ENCODE measurements around the gene LAMA1.
"Not testable (repeated sequence)": the region's sequence is repeated elsewhere in the genome, so short reads cannot be mapped to it uniquely, and the experiment has no call there.

Gene LAMA1

DNA sequence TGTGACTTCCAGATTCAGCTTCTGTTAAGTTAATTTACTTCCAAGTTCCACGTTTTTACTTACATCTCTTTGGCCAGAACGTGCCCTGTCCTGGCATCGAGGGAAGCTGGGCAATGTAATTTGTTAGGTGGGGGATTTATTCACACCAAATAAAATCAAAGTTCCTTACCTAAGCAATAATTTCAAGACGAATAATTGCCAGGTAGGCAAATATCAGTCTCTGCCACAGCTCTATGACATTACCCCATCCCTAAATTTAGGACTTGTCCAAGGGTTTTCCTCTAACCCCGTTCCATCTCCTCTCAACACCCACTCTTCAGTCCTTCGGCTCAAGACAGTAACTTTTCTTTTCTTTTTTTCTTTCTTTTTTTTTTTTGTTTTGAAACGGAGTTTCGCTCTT, 38.3 kb upstream of the LAMA1 start:
- DNase-seq (ENCODE audit: low spot score): no peak
- TF ChIP-seq, protein P1, sequence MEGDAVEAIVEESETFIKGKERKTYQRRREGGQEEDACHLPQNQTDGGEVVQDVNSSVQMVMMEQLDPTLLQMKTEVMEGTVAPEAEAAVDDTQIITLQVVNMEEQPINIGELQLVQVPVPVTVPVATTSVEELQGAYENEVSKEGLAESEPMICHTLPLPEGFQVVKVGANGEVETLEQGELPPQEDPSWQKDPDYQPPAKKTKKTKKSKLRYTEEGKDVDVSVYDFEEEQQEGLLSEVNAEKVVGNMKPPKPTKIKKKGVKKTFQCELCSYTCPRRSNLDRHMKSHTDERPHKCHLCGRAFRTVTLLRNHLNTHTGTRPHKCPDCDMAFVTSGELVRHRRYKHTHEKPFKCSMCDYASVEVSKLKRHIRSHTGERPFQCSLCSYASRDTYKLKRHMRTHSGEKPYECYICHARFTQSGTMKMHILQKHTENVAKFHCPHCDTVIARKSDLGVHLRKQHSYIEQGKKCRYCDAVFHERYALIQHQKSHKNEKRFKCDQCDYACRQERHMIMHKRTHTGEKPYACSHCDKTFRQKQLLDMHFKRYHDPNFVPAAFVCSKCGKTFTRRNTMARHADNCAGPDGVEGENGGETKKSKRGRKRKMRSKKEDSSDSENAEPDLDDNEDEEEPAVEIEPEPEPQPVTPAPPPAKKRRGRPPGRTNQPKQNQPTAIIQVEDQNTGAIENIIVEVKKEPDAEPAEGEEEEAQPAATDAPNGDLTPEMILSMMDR (IDR thresholded peaks at IDR 0.05; ENCODE audit: extremely low read depth, missing control alignments): no peak

DNA sequence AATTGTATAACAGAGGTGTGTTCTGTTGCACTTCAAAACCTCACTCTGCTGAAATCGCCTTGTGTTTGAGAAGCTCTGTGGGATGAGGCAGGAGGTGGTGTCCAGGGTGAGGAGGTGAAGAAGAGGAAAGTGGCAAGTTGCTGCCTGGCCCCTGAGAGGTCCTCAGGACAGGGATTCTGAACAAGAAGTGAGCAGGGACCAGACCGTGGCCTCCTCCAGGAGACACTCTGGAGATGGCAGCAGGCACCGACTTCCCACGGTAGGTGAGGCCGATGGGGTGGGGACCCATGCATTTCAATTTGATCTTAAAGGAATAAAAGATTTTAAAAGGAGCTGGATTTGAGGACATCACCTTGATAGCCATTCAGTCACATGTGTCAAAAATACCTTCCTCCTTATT, 37.5 kb upstream of the LAMA1 start:
- no peak for DNase-seq (ENCODE audit: low spot score)
- TF ChIP-seq, protein P1 (IDR thresholded peaks at IDR 0.05; ENCODE audit: extremely low read depth, missing control alignments): no peak

DNA sequence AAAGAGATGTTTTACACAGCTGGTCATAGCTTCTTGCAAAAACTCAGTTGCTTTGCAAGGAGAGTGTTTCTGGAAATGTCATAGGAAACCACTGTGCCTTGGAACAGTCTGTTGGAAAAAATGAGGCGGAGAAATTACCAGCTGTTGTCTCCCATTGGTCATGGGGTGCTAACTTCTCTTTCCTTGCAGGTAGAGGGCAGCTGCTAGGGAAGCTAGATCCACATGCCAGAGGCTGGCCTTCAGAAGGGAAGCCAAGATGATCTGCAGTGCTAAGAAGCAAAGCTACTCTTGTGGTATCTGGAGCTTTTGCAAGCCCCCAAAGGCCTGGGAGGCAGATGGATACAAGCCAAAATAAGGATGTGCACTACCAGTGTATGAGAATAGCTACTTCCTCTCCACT, 34.8 kb upstream of the LAMA1 start:
- no peak for DNase-seq (ENCODE audit: low spot score)
- TF ChIP-seq, protein P1 (IDR thresholded peaks at IDR 0.05; ENCODE audit: extremely low read depth, missing control alignments): no peak

DNA sequence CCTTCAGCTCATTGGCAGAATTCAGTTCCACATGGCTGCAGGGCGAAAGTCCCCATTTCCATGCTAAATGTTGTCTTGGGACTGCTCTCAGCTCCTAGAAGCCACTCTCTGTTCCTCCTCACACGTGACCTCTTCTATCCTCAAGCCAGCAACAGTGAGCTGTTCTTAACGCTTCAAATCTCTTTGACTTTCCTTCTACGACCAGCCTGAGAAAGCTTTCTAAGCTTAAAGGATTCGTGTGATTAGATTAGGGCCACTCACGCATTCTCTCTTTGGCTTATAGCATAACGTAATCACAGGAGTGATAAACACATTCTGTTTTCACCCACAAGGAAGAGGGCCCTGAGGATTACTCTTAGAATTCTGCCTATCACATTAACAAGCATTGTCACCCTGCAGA, 29.8 kb upstream of the LAMA1 start:
- DNase-seq (ENCODE audit: low spot score): no peak
- TF ChIP-seq, protein P1 (IDR thresholded peaks at IDR 0.05; ENCODE audit: extremely low read depth, missing control alignments): no peak

DNA sequence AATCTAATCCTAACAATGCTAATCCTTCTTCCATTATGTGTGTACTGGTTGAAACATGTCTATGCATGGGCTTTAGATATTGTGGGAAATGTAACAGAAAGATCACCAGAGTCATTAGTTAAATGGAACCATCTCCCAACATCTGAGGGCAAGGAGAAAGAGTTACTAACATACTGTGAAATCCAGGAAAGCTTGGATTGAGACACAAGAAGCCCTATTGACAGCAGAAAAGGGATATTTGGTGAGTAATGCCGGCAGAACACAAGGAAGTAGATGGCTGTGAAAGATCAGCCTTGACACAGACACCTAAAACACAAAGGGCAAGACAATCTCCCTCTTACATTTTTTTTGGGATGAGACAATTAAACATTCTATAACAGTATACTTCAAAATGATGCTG, 28.5 kb upstream of the LAMA1 start:
- TF ChIP-seq, protein P1 (IDR thresholded peaks at IDR 0.05; ENCODE audit: extremely low read depth, missing control alignments): no peak
- DNase-seq (ENCODE audit: low spot score): no peak

DNA sequence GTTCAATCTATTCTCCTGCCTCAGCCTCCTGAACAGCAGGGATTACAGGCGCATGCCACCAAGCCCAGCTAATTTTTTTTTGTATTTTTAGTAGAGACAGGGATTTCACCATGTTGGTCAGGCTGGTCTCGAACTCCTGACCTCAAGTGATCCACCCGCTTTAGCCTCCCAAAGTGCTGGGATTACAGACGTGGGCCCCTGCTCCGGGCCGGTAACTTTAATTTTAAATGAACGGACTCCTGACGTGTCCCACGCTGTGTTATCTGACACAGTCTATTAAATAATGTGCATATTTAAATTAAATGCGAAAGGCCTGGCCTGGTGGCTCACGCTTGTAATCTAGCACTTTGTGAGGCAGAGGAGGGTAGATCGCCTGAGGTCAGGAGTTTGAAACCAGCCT, 27.3 kb upstream of the LAMA1 start:
- not testable (repeated sequence) for DNase-seq (ENCODE audit: low spot score)

DNA sequence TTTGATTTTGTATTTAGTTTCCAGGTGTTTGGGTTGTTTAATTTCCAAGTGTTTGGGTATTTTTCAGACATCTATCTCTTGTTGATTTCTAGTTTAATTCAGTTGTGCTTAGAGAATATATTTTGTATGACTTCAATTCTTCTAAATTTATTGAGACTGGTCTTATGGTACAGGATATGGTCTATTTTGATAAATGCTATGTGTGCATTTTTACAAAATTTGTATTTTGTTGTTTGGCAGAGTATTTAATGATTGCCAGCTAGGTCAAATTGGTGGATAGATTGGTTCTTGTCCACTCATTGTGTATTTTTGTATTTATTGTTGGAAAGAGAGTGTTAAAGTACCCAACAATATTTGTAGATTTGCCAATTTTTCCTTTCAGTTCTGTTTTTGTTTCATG, 23.7 kb upstream of the LAMA1 start:
- TF ChIP-seq, protein P1 (IDR thresholded peaks at IDR 0.05; ENCODE audit: extremely low read depth, missing control alignments): no peak
- DNase-seq (ENCODE audit: low spot score): no peak

DNA sequence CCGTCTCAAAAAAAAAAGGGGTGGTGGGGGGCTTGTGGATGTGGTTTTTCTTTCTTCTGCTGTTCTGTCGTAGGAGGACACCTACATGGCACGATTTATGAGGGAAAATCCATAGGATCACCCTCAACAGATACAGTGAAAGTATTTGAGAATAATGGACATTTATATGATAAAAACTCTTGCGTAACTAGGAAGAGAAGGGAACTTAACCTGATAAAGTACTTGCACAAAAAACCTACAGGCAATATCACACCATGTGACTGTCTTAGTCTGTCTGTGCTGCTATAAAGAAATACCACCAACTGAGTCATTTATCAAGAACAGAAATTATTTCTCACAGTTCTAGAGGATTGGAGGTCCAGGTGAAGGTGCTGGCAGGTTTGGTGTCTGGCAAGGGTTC, 21.8 kb upstream of the LAMA1 start:
- TF ChIP-seq, protein P1 (IDR thresholded peaks at IDR 0.05; ENCODE audit: extremely low read depth, missing control alignments): no peak
- DNase-seq (ENCODE audit: low spot score): no peak
